HG02870 (cell line): ENCODE measurements around the gene SLC4A8.
"Not testable (repeated sequence)": the region's sequence is repeated elsewhere in the genome, so short reads cannot be mapped to it uniquely, and the experiment has no call there.

Experiments
- ATAC-seq: cut with Tn5 transposase; IDR thresholded peaks from one replicate; pipeline ENCODE4 v1.9.1; 2021; ENCODE audit warnings: mild to moderate bottlenecking, moderate library complexity; ENCODE audit not compliant: unreplicated experiment

SLC4A8 gene

DNA sequence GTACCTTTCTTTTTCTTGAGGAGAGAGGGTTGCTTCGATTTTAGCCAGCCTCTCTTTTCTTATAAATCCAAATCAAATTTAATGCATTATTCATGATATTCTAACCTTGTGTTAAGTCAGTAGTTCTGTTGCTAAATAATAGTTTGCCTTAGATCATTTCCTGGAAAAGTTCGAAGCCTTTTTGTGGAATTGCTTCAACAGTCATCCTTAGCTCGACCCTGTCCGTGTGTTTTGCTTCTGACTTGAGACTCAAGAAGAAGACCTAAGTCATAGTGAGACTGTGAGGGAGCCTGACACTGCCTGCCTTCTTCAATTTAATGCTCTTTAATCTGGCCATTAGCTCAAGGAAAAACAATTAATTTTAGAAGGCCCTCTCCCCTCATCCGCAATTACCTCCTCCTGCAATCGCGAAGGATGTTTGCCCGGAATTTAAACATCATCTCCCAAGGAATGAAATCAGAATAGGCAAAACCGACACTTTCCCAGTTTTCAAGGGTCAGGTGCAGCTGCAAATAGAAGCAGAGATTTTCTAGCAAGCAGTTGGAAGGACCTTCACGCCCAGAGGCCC lies 453 bp upstream of the SLC4A8 start:
- no peak for ATAC-seq

DNA sequence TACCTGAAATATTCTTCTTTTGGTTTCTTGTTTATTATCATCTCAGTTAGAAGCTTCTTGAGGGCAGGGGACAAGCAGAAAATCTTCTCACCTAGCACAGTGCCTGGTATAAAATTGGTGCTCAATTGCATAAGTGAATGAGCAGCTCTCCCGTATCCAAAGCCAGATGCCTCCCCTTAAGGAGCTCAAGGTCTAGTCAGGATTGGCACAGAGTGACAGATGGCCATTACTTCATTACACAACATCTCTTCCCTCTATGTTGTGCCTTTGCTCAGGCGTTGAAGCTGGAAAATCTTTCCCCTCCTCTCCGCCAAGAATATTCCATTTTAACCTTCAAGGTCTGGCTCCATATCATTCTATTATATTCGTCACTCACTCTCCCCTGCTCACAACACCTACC lies 3.6 kb downstream of the SLC4A8 start:
- no peak for ATAC-seq

DNA sequence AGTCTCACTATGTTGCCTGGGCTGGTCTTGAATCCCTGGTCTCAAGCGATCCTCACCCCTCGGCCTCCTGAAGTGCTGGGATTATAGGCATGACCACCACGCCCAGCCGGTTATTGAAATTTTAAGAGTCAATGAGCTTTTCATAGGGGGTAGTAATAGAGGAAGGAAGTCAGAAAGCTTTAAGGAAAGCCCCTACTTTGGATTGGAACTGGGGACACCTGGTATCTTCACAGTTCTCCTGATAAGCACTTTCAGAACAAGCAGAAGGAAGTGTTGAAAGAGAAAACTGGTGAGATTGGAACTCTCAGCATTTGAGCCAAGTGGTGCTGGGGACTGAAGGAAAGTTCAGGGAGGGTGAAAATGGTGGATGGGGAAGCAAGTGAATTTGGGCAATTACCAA lies 5.1 kb downstream of the SLC4A8 start:
- no peak for ATAC-seq

DNA sequence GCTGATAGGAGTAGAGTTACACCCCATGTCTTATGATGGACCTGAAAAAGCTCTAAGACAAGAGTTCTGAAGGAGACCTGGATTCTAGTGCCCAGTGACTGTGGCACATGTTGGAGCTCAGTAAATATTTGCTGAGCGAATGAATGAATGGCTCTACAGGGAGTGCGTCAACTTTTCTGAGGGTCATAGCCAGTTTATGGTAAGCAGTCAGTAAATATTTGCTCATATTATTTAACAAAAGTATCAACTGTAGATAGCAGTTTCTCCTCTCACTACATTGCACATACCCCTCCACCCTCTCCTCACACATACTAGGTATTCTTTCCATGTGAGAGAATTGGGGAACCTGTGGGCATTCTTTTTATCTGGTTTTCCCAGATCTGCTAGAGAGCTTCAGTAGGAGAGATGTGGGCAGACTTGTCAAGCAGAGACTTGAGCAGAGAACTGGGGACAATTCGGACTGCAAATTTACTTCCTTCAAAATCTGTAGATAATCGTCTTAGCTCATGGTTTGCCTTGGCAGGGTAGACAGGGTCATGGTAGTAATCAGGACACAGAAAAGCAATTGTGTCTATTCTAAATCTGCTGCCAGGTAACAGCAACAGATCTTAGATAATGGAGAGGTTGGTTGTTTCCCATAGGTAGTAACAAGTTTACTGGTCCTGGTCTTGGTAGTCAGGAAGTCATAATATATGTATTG lies 5.7 kb downstream of the SLC4A8 start:
- ATAC-seq = no peak

DNA sequence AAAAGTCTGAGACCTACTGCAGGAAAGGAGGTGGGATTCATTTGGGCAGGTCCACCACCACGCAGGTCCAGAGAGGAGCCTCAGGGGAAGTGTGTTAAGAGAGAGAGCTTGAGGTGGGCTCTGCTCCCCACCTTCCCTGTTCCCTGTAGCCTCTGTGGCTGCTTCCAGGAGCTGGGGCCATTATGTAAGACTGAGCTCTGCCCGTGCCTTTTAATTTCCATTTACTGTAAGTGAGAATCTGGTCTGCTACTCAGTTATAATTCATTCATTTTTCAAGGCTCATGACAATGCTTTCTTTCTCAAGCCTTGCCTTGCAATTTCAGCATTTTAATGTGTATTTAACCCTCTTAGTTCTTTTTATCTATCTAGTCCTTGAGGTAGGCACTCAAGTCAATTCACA lies 8.3 kb downstream of the SLC4A8 start:
- ATAC-seq = no peak

DNA sequence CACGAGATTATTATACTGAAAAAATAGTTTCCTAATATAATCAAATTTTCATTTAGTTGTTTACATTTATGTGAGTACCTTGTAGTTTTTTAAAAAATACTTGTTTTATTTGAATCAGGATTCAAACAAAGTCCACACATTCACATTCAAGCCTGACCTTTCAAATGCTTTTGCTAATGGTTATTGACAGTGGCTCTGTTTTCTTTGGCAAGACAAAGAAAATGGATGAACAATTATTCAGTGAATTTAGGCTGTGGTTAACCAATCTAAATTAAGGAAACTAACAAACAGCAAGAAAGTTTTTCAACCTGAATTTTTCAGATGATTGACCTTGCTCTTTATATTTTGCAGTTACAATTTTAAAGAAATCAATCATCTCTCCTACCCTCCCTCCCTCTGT lies 9.7 kb downstream of the SLC4A8 start:
- ATAC-seq = no peak

DNA sequence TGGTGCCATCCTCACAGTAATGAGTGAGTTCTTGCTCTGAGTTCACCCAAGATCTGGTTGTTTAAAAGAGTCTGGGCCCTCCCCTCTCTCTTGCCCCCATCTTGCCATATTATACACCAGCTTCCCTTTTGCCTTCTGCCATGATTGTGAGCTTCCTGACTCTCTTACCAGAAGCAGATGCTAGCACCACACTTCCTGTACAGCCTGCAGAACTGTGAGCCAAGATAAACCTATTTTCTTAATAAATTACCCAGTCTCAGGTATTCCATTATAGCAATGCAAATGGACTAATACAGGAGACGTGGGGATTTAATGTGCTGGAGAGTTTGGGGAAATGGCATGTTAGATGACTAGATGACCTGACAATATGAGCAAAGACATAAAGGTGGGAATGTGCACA lies 12.8 kb downstream of the SLC4A8 start:
- ATAC-seq = no peak

DNA sequence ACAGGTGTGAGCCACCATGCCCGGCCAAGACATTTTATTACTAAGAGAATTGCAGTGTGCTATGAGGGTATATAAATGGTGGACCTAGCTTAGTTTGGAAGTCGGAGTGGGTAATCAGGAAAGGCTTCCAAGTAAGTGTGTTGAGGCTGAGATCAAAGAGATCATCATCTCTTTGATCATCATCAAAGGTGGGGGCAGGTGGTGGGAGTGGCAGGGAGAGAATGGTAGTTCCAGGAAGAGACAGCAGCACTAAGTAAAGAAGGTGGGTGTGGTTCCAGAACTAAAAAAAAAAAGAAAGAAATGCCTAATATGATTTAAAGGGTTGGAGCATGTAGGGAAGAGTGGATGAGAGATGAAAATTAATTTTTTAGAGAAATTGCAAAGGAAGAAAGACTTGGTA lies 14.7 kb downstream of the SLC4A8 start:
- ATAC-seq = no peak

DNA sequence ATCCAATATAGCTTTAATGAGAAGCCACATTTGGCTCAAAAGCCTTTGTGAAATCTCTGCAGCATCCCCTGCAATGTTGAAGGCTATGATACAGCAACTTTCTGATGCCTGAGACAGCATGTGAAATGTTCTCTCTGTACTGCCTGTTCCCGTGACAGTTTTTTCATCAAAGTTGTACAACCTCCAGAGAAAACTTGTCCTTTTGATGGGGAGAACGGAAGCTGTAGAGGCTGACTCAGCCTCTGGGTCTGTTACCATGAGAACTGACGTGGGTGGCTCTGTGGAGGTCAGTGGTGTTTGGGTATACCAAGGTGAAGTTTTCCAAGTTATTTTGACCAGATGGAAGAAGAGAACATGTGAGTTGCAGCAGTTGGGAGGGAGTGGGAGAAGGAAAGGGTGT lies 17.0 kb downstream of the SLC4A8 start:
- ATAC-seq = no peak

DNA sequence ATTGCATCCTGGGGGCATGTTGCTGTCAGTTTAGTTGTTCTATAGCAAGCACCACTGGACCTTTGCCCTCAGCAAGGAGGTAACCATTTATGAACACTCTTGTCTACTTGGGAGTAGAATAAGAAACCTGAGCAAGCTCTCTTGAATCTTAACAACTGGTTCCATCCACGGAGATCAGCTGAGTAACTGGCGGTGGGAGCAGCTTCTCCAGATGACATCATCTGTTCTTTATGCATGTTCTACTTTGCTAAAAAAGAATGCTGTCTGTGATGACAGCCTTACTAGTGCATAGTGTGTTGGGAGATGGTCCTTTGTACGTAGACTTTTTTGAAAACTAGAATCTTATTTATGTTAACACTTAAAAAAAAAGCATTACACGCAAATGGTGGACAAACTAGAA lies 17.7 kb downstream of the SLC4A8 start:
- no peak for ATAC-seq

DNA sequence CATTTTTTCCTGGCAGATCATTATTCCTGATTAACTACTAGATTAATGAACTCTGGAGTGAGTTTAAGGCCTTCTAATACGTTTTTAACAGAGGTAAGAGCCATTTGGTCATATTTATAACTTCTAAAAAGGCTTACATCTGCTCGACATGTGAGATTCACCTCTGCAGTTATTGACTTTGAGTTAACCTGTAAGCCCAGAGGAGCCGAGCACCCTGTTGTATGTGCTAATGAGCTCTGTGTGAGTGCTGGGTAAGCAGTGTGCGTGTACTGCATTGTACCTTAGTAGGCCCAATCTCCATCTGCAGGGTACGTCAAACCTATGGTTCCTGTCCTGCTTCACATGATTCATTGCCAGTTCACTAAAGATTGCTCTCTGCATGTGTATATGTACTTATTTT lies 18.9 kb downstream of the SLC4A8 start:
- ATAC-seq = no peak

DNA sequence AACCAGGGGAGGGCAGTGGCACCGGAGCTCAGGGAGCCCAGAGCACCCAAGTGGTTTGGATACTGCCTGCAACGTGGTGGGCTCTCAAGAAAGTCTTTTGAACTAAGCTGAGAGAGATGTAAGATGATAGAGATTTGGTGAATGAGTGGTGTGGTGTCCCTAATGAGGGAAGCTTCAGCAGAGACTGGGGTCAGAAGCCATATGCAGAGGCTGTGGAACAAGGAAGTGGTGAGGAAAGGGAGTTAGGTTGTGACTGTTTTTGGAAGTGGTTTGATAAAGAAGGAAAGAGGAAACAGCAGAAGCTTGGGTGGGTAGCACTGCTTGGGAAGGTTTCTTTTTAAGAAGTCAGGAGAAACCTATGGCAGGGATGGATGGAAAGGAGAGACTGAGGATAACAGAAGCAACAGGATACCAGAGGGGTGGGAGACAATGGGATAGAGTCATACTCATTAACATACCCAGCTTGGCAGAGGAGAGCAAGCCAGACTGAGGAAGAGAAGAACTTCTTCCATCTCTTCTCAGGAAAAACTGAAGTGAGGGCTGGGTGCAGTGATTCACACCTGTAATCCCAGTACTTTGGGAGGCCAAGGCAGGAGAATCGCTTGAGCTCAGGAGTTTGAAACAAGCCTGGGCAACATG lies 24.1 kb downstream of the SLC4A8 start:
- ATAC-seq = no peak

DNA sequence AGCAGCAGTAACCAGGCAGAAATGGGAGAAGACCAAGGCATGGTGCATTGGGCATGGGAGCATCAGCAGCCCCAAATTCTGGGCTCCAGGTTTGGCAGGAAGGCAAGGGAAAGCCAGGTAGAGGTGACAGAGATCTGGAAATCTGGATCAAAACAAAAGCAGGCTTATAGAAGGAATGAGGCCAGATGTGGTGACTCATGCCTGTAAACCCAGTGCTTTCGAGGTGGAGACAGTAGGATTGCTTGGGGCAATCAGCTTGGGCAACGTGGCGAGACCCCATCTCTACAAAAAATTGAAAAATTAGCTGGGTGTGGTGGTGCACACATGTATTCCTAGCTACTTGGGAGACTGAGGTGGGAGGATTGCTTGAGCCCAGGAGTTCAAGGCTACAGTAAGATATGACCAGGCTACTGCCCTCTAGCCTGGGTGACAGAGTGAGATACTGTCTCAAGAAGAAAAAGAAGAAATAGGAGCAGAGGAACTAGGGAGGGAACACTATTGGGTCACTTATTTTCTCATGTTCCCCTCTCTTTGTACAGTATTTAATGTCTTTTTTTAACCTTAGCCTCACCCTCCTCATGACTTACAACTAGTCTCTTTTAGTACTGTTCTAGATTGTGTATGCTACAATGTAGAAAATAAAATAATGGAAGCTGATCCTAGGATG lies 25.1 kb downstream of the SLC4A8 start:
- ATAC-seq = no peak

DNA sequence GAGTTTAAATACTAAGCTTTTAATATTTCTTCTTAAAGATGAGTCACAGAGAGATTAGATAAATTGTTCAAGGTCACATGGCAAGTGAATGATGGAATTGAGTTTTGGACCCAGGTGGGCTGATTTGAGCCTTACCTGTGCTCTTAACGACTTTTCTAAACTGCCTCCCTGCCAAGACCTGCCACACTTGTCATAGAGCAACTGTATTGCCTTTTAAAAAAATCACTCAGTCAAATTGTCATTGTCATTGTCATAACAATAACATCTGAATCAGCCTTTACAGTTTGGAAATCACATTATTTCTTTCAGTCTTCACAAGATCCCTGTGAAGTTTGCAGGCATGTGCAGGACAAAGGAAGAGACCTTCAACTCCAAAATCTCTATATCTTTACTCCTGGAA lies 25.7 kb downstream of the SLC4A8 start:
- ATAC-seq = no peak

DNA sequence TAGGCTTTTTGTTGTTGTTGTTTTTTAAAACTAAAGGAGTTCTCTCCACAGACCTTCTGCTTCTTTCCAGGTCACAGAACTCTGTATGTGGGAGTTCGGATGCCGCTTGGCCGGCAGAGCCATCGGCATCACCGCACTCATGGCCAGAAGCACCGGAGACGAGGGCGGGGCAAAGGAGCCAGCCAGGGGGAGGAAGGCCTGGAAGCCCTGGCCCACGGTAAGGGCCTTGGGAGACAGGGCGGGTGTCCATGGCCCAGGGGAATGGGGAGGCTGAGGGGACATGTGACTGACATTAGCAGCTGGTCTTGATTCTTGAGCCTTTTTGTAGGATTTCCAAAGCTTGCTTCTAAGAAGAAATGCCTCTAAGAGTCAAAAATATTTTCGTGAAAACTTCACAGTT lies 26.2 kb downstream of the SLC4A8 start:
- ATAC-seq = no peak

DNA sequence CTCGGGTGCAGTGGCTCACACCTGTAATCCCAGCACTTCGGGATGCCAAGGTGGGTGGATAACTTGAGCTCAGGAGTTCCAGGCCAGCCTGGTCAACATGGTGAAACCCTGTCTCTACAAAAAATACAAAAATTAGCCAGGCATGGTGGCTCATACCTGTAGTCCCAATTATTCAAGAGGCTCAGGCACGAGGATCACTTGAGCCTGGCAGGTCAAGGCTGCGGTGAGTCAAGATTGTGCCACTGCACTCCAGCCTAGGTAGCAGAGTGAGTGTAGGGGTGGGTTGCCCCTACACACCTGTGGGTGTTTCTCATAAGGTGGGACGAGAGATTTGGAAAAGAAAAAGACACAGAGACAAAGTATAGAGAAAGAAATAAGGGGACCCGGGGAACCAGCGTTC lies 29.4 kb downstream of the SLC4A8 start:
- not testable (repeated sequence) for ATAC-seq

DNA sequence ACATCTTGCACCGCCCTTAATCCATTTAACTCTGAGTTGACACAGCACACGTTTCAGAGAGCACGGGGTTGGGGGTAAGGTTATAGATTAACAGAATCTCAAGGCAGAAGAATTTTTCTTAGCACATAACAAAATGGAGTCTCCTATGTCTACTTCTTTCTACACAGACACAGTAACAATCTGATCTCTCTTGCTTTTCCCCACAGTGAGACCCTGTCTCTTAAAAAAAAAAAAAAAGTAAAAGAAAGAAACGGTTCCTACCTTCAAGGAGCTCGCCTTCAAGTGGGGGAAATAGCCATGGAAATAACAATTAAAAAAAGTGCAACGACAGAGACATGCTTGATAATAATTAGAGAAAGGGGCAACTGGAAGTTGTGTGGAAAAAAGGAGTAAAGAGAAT lies 30.4 kb downstream of the SLC4A8 start:
- ATAC-seq = not testable (repeated sequence)

DNA sequence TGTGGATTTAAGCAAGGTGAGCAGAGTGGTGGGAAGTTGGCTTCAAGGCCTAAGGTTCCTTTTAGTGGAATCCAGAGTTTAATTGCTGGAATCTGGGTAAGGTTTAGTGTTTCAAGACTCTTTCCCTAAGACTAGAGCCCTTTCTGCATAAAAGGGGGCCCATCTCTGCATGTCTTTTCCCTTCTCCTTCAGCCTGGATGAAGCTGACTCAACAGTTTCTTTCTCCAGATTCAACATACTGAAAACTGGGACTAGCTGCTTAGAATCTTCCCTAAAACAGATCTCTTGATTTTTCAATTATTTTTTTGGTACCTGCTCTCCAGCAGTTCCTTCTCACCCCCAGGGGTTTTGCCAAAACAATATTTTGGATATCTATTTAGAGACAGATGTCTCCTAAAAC lies 34.0 kb downstream of the SLC4A8 start:
- ATAC-seq = no peak

DNA sequence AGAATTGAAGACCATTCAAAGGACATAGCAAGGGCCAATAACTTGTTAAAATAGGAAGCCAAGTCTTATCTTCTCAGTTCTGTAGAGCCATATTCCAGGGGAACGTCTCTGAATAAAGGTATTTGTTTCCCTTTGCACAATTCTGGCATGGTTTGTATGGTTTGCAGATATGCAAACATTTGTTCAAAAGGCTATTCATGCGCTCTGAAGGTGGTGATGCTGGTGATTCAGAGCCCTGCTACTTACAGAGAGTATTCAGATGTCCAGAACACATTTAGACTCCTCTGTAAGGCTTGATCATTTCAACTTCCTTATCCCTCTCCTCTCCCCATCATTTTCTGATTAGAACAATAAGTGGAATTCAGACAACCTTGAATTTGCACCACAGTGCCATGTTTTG lies 35.9 kb downstream of the SLC4A8 start:
- no peak for ATAC-seq

DNA sequence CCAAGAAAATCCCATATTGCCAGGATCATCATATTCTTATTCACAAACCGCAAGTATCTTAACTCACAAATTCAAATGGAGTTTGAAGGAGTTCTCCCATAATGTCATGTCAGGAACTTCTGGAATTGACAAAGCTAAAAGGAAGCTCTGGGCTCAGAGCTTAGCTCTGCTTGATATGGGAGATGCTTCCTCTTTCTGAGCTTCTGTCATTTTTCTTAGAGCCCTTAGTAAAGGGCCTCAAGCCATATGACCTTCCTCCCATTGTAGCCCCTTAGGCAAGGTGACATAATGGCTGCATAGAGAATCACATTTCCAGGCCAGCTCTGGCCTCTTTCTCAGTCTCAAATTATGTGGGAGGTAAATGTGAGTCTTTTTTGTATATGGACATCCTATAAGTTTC lies 40.9 kb downstream of the SLC4A8 start:
- no peak for ATAC-seq

DNA sequence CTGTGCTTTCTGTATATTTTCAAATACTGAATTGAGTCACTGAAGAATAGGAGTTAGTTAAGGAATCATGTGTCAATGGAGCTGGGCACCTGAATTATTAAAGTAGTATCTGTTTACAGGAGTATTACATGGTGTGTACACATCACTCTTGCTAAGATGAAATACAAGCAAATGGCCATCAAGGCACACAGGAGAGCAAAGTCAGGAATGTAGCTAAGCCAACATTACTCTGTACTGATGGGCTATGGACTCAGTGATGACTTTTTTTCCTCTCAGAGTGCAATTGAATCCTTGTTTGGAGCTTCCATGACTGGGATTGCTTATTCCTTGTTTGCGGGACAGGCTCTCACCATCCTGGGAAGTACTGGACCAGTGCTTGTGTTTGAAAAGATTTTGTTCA lies 45.5 kb downstream of the SLC4A8 start:
- no peak for ATAC-seq
